GM21515 (cell line): ENCODE results near the gene SBDS.
A peak's percentile ranks its signal among the peaks of the same experiment; 100 is the strongest.
"Not testable (repeated sequence)": the region's sequence is repeated elsewhere in the genome, so short reads cannot be mapped to it uniquely, and the experiment has no call there.

ENCODE experiments used
- ATAC-seq: cut with Tn5 transposase; IDR thresholded peaks from one replicate; pipeline ENCODE4 v1.9.1; 2021; ENCODE audit not compliant: unreplicated experiment

Gene SBDS

DNA sequence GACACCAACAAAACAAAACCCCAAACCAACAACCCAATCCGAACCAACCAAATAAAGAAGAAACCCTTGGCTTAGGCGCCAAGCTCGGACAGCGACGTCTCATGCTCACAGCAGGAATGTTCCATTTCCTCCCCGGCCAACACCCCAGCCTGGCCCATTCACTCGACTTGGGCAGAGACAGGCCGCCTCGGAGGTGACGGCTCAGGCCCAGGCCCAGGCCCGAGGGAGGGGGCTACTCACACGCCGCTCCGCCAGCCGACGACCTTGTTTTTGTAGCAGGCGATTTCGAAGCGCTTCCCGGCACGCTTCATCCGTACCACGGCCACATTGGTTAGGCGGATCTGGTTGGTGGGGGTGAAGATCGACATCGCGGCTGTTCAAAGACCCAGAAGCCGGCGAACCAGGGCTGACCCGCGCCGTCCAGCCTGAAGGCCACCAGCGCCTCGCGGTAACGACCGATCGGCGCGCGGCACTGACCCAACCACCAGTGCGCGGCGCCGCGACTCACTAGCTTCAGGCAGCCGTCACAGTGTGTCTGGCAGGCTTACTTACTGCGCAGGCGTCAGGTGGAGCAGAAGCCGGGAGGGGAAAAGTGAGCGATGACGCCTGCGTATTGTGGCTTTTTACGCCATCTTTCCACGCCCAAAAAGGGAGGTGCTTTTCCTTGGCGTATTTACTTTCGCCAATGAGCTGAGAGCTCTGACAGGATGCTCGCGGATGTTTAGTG, at the start of gene SBDS:
Gene SBDS (minus strand): TSS at position 537 of the 727 bp plus-strand sequence. CDS start 169 bp downstream, at position 368.
- peak; percentile 59 for ATAC-seq

DNA sequence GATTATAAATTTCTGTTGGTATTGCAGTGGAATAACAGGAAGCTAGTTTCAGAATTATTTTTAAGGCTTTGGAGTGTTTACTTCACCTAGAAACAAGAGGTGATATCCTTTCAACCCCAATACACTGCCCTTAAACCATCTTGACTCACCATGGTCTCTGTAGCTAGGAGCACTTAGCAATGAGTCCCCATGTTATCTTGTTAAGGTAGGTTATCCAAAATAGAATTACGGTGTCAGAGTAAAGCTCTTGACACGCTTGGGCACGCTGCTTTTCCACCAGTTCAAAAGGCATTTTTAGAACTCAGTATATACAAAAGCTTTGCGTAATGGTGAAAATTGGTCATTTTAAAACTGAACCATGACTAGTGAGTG, 48.2 kb upstream of the SBDS start:
- not testable (repeated sequence) for ATAC-seq

DNA sequence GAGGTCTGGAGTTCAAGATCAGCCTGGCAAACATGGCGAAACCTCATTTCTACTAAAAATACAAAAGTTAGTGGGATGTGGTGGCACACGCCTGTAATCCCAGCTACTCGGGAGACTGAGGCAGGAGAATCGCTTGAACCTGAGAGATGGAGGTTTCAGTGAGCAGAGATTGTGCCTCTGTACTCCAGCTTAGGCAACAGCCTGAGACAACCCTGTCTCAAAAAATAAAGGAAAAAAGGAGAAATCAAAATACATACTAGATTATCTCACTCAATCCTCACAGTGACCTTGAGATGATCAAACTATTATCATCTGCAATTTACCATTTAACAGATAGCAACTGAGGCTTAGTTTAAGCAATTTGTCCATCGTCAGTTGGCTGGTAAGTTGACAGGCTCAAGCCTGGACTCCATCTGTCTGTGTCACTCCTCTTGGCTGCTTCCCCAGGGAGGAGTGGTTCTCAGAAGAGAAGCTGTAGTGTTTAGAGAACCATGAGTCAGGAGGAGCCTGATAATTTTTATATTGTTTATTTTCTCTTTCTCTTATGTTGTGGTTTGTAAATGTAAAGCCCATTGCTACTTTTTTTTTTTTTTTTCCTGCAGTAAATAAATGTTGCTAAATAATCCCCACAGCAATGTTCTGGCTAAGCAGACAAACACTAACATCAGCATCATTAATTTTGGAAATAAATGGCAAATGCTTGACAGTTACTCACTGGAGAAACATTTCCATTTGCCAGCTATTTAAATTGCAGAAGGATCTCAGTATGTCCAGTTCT, 47.6 kb upstream of the SBDS start:
- ATAC-seq: not testable (repeated sequence)

DNA sequence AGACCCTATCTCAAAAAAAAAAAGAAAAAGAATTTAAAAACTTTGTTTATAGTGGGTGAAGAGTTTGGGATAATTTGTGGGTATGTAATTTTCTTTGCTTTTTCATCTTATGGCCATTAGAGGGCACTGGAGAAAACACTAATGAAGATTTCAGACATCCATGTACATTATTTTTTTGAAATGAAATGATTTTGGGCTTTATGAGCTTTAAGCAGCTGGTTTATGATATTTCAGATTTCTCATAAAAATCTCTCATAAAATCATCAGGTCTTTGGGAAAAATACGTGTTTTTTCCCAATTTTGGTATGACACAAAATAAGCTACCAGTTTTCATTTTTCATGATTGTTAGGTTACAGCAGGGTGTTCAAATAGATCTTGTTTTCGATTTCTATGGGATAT, 45.4 kb upstream of the SBDS start:
- ATAC-seq: not testable (repeated sequence)

DNA sequence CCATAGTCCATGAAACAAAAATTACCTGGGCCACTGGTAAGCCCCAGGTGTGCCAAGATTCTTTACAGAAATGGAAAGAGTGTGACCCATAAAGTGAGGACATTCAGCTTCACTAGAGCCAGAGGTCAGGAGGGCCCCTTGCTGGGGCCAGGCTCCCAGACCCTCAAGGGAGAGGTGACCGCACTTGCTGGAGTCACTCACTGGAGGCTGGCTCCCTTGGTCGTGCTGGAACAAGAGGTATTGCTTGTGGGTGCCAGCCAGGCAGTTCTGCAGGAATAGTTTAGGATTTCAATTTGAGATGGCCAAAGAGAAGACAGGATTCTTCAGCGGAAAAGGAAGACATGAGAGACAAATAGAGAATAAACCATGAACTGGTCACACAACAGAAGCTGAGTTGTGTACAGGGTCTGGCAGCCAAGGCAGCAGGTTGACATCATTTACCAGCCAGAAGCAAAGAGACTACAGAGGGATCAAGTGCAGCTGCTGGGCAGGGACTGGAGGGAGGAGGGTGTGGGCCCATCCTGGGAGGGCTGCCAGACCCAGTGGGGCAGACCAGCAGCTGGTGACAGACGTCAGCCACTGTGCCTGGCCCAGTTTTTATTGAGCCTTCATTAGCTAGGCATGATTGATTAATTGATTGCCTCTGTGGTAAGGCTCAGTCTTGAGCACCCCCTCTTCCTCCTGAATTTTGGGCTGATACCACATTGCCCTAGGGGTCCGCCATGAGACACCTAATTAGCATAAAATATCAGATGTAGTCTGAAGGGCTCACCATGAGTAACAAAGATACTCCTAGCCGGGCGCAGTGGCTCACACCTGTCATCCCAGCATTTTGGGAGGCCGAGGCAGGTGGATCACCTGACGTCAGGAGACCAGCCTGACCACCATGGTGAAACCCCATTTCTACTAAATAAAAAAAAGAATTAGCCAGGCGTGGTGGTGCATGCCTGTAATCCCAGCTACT, 41.3 kb upstream of the SBDS start:
- not testable (repeated sequence) for ATAC-seq

DNA sequence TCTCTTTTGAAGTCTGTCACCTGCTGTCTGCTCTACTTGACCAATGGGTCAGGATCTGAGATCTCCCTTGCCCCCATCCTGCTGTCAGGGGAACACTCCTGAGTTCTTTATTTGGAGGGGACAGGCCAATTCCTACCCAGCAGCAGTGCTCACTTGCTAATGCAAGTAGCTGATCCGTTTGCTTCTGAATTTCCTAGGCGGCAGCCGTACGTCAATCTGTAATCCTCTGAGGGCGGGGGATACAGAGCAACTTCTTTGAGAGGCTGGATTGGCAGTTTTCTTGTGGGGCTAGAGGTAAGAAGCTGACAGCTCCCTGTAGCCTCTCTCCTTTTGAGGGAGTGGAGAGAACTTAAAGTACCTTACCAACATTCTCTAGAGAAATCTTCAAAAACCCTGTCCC, 37.9 kb upstream of the SBDS start:
- ATAC-seq: no peak

DNA sequence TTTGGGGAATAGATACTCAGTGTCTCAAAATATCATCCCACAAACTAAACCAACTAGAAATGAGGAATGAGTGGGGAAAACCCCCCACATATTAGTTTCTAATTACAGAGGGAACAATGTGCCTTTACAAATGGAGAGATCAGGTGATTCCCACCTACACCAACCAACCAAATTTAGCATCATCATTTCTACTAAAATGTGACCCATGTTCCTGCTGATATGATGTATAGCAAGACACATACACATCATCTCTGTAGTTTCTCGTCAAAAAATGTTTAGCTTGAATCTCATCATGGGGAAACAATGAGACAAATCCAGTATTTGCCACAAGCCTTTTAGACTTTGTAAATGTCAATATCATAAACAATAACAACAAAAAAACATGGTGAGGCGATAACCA, 36.3 kb upstream of the SBDS start:
- not testable (repeated sequence) for ATAC-seq

DNA sequence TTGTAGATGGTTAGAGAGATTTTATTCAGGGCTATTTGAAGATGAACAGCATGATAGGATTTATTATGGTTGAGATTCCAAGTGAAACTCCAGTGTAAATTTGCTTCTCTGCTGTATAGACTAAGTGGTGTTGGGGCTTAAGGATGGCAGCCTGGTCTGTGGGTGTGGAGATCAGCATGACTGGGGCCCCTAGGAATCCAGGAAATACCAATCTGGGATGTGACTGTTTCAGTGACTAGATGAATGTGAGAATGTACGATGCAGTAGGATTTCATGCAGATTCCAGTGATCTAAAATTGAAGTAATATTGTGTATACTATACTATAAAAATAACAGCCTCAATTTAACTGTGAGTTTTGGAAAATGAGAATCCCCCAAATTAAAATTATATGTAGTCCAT, 30.1 kb upstream of the SBDS start:
- not testable (repeated sequence) for ATAC-seq

DNA sequence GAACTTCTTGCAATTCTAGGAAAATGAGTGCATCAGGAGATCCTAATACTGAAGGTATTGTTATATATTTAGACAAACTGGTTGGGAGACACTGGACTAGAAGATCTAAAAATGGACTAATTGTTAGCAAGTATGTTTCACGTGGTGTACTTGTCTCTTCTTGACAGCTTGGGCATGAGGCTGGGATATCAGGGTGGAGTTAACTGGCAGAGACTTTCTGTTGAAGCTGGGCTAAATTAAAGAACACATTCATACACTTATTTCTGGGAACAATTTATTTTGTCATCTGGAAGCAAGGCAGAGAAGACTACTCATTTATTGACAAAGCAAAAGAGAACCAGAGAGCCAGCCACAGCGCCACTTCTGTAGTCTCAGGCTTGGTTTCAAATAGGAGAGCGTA, 27.1 kb upstream of the SBDS start:
- no peak for ATAC-seq

DNA sequence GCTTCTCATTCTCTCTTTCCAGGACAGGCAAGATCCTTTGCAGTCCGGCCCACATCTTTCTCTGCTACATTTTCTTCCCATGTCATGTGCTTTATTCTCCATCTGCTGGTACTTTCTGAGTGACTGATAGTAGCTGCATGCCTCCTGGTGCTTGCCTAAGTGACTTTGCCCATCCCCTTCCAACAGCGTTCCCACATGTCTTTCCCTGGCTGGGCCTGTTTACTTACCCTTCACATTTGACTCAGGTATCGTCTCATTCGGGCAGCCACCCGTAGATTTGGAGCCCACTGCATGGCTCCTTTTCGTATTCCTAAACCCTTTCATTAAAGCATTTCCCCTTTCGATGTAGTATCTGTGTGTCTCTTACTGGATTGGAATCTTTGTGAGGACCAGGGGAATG, 25.9 kb upstream of the SBDS start:
- no peak for ATAC-seq

DNA sequence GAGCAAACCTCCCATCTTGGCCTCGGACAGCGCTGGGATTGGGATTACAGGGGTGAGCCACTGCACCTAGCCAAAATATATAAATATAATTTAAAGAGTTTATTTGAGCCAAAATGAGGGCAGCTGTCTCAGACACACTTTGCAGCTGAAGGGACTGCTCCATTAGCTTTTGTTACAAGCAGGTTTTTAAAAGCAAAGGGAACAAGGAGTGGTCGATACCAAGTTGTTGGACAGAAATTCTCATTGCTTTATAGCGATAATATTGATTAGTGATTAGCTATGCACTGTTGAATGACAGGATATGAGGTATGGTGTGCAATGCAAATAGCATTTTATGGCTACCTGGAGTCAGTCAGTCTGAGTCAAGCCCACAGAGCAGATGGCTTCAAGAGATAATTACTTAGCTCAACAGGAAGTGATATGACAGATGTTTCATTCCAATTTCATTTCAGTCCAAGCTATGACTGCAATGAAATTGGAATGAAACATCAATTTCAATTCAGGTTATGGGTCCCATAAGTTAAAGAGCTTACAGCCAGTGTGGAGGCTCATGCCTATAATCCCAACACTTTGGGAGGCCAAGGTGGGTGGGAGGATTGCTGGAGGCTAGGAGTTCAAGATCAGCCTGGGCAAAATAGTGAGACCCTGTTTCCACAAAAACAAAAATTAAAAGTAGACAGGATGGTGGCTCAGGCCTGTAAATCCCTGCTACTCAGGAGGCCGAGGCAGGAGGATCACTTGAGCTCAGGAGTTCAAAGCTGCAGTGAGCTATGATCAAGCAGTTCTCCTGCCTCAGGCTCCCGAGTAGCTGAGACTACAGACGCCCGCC, 24.4 kb upstream of the SBDS start:
- ATAC-seq: no peak

DNA sequence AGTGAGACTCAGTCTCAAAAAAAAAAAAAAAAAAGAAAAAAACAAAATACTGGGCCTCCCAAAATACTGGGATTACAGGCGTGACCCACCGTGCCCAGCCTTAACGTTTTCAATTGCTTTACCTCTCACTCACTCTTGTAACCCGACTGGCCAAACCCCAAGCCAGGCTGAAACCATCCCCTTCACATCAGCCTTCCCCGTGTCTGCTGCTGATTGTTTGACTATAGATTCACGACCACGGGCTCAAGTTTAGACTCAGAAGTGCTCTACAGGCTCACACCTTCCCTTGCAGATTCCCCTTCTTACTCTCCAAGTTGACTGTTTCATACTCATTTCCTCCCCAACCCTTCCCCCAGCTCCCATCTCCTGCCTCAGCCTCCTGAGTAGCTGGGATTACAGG, 23.6 kb upstream of the SBDS start:
- ATAC-seq: no peak

DNA sequence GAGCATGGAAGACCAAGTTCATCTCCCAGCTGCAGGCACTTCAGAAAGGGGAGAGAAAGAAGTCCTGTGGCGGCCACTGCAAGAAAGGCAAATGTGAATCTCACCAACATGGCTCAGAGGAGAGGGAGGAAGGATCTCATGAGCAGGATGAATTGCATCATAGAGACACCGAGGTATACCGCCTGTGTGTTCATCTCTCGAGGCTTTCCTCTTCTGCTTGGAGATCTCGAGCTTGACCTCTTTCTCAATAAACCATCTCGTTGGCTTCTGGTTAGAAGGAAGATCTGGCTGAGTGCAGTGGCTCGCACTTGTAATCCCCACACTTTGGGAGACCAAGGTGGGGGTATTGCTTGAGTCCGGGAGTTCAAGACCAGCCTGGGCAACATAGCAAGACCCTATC, 22.6 kb upstream of the SBDS start:
- not testable (repeated sequence) for ATAC-seq

DNA sequence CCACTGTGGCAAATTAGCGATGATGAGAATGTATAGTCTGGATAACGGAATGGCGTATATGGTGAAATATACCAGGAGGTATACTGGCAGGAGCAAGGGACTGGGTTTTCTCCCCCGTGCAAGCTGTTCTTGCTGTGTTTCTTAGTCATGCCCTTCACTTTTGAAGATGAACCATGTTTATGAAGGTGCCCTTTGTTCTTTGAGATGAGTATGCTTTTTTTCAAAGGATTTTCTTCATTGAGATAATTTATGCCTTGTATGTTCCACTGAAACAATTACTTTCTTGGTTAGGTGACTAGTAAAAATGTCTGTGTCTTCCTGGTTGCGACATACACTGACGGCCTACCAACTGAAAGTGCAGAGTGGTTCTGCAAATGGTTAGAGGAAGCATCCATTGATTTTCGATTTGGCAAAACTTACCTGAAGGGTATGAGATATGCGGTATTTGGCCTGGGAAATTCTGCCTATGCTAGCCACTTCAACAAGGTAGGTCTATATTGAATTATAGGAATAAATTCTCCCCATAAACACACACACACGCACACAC, 18.8 kb upstream of the SBDS start:
- ATAC-seq: not testable (repeated sequence)

DNA sequence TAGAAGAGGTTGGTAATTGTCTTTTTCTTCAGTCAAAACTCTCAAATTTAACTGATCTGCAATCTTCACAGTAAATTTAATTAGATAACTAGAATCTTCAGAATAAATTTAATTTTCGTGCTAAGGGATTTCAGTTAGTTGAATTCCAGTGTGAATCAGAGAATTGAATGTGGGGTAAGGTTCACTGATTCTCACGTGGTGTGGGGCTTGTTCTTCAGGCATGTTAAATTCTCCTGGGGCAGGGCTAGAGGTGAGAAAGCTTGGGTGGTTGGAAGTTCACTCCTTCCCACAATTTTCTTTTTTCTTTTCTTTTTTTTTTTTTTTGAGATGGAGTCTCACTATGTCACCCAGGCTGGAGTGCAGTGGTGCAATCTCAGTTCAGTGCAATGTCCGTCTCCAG, 14.3 kb upstream of the SBDS start:
- ATAC-seq: not testable (repeated sequence)

DNA sequence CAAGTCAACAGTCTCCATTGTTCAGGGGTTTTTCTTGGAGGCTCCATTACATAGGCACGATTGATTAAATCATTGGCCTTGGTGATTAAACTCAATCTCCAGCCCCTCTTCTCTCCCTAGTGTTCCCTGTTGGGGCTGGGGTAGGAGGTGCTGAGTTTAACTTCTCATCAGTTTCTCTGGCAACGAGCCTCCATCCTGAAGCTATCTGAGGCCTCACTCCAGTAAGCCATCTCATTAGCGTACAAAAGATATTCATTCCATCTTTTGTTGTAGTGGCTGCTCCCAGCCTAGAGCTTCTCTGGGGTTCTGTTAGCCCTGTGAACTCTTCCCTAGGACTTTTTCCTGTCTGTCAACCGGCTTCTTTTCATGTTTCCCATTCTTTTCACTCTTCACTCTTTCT, 12.9 kb upstream of the SBDS start:
- ATAC-seq: no peak

DNA sequence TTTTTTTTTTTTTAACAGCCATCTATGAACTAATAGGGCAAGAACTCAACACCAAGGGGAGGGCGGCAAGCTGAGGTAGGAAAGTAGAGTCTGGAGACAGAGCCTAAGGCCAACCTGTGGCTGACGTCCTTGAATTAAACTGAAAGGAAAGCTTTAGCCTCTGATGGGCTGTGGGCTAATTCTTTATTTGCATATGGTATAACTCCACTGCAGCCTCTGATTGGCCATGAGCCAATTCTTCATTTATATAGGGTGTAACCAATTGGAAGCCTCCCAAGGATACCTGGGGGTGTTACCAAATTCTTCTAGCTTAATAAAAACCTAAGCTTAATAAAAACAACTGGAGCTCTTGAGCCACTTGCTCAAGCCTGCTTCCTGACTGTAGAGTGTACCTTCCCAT, 11.6 kb upstream of the SBDS start:
- no peak for ATAC-seq

DNA sequence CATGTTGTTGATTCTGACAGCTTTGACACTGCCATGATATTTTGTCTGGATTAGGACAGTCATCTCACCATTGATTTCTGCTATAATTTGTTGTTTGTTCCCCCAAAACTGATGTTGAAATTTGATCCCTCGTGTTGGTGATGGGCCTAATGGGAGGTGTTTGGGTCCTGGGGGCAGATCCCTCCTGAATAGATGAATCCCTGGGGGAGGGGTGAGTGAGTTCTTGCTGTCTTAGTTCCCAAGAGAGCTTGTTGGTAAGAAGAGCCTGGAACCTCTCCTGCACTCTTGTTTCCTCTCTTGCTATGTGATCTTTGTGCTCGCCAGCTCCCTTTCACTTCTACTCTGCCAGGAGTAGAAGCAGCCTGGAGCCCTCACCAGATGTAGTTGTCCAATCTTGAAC, 8.8 kb upstream of the SBDS start:
- not testable (repeated sequence) for ATAC-seq

DNA sequence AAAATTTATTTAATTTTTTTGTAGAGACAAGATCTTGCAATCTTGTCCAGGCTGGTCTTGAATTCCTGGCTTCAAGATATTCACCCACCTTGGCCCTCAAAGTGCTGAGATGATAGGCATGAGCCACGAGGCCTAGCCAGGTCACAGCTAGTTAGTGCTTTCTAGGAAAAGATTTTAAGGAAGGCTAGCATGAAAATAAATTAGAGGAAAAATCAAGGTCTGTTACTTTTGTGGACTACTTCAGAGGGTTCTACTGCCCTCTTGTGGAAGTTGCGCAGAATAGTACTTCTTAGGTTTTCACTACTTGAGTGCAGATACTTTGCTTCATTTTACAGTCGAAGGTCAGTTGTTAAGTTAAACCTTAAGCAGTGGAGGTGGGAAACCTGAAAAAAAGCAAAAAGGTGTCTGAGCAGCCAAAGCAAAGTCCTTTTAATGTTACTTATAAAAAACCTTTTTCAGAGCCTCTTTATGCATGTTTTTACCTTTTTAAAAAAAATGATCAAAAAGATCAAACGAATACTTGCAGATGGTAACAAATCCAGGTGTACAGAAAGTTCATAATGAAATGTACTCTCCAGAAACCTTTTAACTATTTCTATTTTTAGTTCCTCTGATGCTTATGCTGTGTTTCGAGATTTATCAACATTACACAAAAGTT, 5.3 kb upstream of the SBDS start:
- ATAC-seq: not testable (repeated sequence)
